Islet precursor cell (in vitro differentiated cells): ENCODE data around the gene TRIML1.

Source experiments
- DNase-seq: peaks from one replicate; pipeline ENCODE4 v3.0.0-alpha.2; 2018

The TRIML1 gene, protein sequence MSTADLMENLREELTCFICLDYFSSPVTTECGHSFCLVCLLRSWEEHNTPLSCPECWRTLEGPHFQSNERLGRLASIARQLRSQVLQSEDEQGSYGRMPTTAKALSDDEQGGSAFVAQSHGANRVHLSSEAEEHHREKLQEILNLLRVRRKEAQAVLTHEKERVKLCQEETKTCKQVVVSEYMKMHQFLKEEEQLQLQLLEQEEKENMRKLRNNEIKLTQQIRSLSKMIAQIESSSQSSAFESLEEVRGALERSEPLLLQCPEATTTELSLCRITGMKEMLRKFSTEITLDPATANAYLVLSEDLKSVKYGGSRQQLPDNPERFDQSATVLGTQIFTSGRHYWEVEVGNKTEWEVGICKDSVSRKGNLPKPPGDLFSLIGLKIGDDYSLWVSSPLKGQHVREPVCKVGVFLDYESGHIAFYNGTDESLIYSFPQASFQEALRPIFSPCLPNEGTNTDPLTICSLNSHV

DNA sequence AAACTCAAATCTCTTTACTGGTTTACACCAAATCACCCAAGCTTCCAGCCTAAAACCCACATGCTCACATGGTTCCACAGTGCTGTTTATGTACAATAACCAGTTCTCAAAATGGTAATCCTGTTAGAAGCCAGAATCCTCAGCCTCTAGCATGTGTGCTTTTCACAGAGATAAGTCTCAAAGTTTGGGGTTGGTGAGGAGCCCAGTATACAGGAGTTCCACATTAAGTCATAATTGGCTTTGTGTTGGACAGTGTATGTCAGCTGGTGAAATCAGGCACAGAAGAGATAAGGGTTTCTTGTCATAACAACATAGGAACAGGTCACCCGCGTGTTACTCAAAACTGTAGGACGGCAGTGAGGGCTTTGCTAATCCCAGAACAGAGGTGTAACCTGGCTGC lies at the start of gene TRIML1:
TSS of gene TRIML1 (plus strand) at position 301 of the 400 bp plus-strand sequence. CDS start 118 bp downstream, outside the sequence.
- DNase-seq: peak; percentile 37

DNA sequence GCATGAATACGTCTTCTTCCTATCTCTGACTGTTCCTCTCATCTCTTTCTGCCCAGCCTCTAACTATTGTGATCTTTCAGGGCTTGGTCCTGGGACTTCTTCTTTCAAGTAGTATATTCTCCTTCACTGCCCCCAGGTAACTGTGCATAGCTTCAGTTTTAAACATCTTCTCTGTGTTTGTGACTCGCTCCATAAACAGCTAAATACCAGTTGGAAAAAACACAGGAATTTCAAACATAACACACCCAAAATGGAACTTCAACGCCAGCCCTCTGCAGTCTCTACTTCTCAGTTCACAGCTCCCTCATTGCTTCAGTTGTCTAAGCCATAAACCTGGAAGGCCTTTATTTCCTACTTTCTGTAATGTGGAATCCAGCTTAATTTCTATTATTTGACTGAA lies 46.4 kb upstream of the TRIML1 start:
- DNase-seq: no peak

DNA sequence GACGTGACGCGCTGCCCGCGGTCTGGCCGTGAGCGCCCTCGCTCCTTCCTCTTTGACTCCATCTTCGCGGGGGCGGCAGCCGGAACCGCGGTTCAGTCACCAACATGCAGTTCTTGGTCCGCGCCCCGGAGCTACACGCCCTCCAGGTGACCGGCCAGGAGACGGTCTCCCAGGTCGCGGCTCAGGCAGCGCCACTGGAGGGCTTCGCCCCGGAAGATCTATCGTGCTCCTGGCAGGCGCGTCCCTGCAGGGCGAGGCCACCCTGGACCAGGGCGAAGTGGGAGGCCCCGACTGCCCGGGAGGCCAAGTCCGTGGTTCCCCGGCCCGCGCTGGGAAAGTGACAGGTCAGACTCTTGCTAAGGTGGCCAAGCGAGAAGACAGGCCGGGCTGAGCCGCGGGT lies 32.8 kb upstream of the TRIML1 start:
- no peak for DNase-seq

DNA sequence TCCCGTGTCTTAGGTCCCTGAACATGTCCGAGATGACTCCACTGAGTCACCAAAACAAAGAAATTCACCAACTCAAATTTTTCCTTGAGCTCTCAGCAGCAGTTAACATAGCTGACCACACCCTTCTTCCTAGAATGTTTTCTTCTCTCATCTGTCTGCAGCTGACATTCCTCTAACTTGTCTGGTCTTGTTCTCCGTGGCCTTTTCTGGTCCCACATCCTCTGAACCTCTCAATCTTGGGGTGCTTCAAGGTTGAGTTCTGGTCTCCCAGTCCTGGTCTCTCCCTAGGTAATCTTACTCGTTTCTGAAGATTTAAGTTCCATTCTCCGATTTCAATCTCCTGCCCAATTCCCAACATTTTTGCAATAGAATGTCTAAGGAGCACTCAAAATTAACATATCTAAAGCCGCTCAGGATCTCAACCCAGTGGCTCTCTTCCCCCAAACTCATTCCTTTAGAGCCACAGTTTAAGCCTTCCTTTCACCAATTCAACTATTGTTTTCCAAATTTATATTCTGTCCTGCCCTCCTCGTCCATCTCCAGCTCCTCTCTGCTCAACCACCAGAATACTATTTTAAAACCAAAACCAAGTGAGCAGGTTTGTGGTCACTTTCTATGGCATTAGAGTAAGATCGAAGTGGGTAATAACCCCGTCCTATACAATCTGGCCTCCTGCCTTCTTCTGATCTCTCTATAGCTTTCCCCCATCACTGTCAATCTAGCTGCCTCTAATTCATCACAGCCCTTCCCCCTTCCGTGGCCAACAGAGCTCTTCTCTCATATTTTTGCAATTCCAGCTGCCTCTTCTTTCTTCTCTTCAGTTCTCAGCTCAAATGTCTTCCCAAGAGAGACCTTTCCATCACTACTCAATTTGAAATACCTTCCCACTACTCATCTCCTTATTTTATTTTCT lies 31.1 kb upstream of the TRIML1 start:
- peak; percentile 73 for DNase-seq

DNA sequence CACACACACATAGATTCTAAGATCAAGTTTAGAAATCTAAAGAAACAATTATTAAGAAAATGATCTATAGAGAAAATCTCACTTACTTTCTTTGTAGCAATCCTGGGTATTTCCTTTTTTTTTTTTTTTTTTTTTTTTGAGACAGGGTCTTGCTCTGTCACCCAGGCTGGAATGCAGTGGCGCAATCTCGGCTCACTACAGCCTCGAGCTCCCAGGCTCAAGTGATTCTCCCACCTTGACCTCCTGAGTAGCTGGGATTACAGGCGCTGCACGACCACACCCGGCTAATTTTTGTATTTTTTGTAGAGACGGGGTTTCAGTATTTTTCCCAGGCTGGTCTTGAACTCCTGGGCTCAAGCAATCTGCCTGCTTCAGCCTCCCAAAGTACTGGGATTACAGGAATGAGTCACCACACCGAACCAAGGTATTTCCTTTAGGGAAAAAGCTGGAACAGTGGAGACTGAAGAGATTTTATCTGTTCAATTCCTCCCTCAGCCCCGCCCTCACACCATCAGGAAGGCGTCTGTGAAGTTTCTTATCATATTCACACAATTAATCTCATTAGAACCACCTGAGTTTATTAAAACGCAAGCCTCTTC lies 30.0 kb upstream of the TRIML1 start, which contains the start of gene TRIML2:
TSS of gene TRIML2 (minus strand) at position 447 of the 599 bp plus-strand sequence. CDS start 4,235 bp downstream, outside the sequence.
- DNase-seq: peak; percentile 90

DNA sequence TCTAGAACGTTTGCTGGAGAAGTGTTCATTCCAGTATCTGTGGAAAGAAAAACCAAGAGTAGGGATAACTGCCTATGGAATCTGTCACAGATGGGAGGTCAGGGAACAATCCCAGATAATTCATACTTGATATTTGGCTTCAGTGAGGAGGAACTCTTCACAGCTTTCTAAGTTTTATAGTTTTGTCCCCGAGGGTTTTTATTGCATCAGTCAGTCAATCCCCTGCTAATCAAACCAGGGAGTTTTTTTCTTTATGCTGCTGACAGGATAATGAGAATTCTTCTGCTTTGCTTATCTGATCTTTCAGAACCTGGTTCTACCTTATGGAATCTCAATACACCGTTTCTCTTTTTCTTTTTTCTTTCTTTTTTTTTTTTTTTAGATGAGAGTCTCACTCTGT lies 29.2 kb upstream of the TRIML1 start:
- no peak for DNase-seq

DNA sequence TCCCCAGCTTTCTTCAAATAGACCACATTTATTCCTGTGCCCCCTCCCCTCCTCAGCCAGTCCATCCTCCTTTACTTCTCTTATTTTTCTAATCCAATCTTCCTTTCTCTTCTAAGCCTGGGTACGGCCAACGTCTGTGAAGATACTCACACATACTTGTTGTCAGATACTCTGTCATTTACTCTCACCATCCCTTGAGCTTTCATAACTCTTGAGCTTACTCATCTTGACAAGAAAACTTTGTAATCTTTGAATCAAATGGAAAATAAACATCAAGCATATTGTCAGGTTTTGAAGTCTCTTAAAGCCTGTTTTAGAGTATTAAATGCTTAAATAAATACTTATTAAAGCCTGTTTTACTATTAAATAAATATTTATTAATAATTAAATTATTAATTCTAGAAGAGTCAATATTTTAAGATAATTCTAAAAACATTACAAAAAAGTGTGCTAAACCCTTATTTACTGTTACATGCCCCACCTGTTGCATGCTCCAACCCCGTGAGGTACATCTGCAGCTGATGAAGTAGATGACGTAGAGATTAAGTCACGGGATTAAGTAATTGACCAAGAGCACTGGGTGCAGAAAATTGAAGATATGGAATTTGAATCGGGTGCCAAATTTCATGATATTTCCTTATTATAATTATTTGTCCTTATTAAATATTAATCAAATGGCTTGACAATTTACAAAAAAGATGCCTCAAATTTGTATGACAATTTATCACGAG lies 28.3 kb upstream of the TRIML1 start:
- DNase-seq: no peak

DNA sequence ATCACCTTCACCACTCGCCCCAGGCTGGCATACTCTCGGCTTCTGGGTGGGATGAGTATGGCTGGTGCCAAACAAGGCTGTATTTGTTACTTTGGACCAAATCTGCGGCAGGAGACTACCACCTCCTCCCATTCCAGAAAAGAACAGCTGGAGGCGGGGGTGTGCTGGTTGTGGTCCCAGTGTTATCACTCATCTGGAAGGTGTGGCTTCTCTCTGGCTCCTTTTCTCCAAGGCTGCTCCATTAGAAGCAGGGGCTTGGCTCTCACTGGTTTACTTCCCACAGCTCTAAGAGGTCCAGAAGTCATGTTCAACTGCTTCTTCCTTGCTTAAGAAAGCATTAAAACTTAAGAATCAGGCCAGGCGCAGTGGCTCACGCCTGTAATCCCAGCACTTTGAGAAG lies 27.3 kb upstream of the TRIML1 start:
- no peak for DNase-seq

DNA sequence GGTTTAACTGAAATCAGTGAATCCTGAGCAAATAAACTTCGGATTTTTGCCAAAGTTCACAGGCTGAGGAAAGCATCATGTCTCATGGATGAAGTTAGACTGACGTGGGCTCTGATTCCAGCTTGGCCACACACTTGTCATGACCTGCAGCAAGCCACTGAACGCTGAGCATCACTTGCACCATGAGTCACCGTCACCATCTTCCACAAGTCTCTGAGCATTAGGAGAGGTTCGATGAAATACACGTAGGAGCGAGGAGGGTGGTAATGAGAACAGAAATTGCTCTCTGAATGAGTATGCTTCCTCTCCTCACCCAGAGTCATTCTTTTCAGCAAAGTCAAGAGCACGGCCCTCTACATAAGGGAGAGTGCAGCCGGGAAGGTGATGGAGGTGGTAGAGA lies 26.1 kb upstream of the TRIML1 start:
- DNase-seq: no peak

DNA sequence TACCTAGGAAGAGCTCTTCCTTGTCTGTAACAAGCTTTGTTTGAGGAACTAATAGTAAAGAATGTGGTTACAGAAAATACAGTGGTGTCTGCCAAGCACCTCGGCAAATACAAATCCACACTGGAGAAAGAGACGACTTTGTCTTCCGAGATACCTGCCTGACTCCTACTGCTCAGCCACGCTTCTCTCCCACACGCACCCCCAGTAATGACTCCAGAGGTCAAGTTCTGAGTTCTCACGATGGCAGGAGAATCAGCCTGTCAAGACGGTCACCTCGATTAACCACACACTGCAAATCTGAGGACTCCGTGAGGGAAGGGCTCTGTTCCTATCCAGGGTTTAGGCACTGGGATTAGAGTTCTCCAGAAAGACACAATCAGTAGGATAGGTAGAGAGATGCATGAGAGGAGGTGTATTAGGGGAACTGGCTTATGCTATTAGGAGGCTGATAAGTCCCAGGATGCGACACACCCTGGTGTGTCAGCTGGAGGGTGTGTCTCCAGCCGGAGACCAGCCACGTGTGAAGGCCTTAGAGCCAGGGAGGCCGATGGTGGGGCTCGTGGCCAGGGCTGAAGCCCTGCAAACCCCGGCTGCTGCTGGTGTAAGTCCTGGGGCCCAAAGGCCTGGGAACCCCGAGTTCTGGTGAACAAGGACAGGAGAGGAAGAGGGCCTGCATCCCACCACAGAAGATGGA lies 21.5 kb upstream of the TRIML1 start:
- peak; percentile 68 for DNase-seq

DNA sequence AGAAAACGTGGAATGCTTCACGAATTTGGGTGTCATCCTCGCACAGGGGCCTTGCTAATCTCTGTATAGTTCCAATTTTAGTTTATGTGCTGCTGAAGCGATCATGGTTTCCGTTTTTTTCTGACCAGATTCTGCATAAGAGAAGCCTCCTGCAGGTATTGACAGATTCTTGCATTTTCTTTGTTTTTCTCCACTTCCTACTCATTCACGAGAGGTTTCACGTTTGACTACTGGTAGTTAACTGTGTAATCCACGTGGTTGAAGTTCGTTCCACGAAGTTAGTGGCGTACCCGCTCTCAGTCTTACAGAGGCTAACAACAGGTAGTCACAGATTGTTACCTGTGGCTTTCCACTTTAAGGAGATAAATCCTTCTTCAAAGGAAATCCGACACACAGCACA lies 17.7 kb upstream of the TRIML1 start:
- no peak for DNase-seq

DNA sequence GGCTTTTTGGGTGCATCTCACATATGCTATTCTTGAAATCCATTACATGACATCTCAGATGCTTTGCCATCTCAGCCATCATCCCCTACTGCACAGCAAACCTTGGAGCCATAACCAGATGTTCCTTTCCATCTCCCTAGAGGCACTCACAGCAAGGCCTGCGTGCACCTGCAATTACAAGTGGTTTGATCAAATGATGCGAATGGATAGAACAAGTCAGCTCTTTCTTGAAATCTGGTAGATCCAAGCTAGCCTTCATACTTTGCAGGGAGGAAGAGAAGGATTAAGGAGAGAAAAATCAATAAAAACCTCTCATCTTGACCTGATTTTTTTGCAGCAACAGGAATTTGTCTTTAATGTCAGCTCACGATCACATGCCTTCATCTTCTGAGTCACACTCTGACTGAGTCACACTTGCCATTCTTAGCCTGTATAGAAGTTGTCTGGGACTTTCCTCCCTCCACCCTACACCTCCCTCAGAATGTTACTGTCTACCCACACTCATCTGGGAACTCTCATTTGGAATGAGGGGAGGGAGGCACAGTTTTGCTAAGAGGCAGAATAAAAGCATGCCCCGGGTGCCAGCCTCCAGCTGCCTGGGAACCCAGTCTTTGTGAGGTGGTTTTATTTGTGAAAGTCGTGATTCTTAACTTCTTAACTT lies 11.9 kb upstream of the TRIML1 start:
- DNase-seq: peak; percentile 89

DNA sequence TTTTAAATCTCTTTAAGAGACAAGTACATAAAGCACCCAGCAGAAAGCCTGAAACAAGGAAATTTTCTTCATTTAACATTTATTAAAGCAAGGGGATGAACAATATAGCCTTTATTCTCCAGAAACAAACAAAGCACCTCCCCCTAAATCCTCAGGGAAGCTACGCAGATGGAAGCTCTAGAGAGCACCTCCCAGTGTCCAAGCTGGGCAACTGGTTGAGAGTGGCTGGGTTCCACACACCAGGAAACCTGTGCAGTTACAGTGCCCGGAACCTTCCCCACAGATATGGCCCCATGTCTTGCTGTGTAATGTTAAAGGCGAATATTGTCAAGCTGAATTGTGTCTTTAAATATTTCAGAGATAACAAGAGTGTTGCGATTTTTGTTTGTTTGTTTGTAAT lies 8.9 kb upstream of the TRIML1 start:
- no peak for DNase-seq

DNA sequence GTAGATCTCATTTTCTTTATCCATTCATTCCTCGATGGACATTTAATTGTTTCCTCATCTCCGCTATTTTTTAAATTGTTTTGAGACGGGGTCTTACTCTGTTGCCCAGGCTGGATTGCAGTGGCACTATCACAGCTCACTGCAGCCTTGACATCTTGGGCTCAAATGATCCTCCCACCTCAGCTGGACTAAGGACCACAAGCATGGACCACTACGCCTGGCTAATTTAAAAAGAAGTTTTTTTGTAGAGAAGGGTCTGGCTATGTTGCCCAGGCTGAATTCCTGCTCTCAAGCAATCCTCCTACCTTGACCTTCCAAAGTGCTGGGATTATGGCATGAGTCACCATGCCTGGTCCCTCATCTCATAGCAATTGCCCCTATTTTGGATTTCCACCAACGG lies 7.0 kb upstream of the TRIML1 start:
- DNase-seq: no peak

DNA sequence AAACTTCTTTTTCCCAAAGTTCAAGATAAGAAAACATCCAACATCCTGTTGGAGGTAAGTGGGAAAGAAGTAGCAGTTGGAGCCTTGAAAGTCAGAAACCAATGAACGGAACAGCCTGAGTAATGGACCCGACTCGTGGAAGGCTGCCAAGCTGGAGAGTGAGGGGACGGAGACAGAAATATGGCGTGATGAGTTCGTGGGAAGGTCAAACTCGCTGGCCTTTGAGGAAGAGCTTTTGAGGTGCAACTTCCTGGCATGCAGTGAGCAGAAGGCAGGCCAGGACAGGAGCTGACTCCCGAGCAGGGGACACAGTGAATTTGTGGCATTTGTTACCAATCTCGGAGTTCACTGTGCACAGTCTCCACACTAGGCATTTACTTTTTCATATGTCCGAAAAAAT lies 1.0 kb upstream of the TRIML1 start:
- no peak for DNase-seq

DNA sequence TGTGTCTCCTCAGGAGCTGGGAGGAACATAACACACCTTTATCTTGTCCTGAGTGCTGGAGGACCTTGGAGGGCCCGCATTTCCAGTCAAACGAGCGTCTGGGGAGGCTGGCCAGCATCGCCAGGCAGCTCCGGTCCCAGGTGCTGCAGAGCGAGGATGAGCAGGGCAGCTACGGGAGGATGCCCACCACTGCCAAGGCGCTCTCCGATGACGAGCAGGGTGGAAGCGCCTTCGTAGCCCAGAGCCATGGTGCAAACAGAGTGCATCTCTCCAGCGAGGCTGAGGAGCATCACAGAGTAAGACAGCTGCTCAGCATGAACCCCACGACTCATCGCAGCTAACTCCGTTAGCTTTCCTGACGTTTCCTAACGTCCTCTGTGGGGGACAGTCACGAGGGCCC lies 430 bp downstream of the TRIML1 start:
- DNase-seq: no peak

DNA sequence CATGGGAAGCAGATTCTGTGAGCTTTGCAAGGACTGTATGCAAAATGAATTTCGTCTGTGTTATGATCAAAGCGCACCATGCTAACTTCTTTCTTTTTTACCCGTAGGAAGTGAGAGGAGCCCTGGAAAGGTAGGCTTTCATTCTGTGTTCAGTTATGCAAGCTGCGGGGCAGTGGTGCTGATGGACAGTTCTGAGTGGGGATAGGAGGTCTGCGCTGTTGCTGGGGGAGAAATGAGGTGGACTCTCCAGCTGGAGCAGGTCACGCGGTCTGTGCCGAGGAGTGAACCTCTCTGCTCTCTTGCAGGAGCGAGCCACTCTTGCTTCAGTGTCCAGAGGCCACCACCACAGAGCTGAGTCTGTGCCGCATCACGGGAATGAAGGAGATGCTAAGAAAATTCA lies 4.5 kb downstream of the TRIML1 start:
- DNase-seq: peak; percentile 78

DNA sequence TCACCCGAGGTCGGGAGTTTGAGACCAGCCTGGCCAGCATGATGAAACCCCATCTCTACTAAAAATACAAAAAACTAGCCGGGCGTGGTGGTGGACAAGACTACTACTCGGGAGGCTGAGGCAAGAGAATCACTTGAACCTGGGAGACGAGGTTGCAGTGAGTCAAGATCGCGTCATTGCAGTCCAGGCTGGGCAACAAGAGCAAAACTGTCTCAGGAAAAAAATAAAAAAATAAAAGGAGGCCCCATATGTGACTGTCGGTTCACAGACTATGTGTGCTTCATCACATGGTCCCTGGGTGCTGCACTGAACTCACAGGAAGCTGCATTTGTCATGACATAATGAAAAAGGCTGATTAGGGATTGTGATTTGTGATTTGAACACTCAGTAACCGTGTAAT lies 6.4 kb downstream of the TRIML1 start:
- DNase-seq: no peak

DNA sequence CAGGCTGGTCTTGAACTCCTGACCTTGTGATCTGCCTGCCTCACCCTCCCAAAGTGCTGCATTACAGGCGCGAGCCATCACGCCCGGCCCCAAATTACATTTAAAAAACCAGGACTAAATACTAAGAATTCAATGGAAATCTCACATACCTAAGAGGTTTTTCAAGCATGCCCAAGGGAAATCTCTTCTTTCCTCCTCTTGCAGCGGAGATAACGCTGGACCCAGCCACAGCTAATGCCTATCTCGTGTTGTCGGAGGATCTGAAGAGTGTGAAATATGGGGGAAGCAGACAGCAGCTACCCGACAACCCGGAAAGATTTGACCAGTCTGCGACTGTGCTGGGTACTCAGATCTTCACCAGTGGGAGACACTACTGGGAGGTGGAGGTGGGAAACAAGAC lies 7.4 kb downstream of the TRIML1 start:
- no peak for DNase-seq

DNA sequence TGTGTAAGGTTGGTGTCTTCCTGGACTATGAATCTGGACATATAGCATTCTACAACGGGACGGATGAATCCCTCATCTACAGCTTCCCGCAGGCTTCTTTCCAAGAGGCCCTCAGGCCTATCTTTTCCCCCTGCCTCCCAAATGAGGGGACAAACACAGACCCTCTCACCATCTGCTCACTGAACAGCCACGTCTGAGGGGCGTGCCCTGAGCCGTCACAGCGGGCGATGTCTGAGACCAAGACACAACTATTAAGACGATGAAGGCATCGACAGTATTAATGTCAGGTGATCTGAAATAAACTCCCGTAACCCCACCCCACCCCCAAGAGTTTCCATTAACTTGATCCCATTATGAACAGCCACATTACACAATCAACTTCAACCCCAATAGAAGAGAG lies 7.9 kb downstream of the TRIML1 start:
- no peak for DNase-seq

DNA sequence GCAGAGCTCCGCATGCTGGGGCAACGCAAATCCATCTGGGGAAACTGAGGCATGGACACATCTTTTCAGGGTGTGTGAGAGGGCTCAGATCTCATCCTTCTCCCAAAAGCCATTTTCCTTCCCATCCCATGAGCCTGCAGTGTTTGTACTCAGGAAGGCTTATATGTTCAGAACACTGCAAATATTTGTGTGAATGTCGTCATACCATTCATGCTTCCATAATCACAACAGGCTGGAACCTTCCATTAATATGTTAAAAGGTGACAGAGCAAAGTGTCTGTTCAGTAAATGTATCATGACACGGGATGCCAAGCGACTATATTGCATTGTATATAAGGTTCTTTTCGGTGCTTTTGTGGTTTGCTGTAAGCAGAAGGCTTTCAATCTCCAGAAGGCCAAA lies 8.5 kb downstream of the TRIML1 start:
- no peak for DNase-seq
